HEK293 (cell line): ENCODE measurements around the gene MARK3.
A peak's percentile ranks its signal among the peaks of the same experiment; 100 is the strongest.

ENCODE experiments used
- CTCF ChIA-PET: fragments of 350-600 bp; formaldehyde crosslinking; extraction: SDS; loops from one replicate; lab custom pipeline; 2021; ENCODE audit warnings: antibody characterized with exemption; lab: Yijun Ruan, JAX
- POLR2A ChIA-PET: fragments of 300-600 bp; formaldehyde crosslinking; extraction: SDS; loops from one replicate; lab custom pipeline; 2020; ENCODE audit warnings: antibody characterized with exemption, inconsistent platforms; lab: Yijun Ruan, JAX
- H3K27ac ChIP-seq: fragments of 200-500 bp; sonication (Bioruptor generic); 2 replicates; pipeline ENCODE4 v1.5.1; 2014; ENCODE audit warnings: low read depth, low read length, control low read depth, inconsistent platforms; ENCODE audit errors: extremely low read depth
- H3K36me3 ChIP-seq, 2 experiments: fragments of 200-500 bp in 1 of 2; sonication (Bioruptor generic) in 1 of 2; 1 replicate in 1 of 2; 2 replicates in 1 of 2; pipeline ENCODE4 v1.5.1; 2014 to 2017; ENCODE audit warnings: inconsistent platforms in 2 of 2, low read length in 2 of 2; ENCODE audit not compliant: control insufficient read depth in 2 of 2, insufficient read depth in 1 of 2
- H3K4me1 ChIP-seq: fragments of 200-500 bp; sonication (Bioruptor generic); 2 replicates; pipeline ENCODE4 v1.5.1; 2014; ENCODE audit warnings: mild to moderate bottlenecking, low read length, inconsistent platforms; ENCODE audit not compliant: control insufficient read depth, insufficient read depth
- H3K4me3 ChIP-seq: 2 replicates; pipeline ENCODE4 v1.5.1; 2011; ENCODE audit warnings: low read depth, mild to moderate bottlenecking, control low read depth, low read length, moderate library complexity
- H3K9me3 ChIP-seq: fragments of 200-500 bp; sonication (Bioruptor generic); 2 replicates; pipeline ENCODE4 v1.5.1; 2014; ENCODE audit warnings: low read depth, low read length, inconsistent platforms; ENCODE audit not compliant: control insufficient read depth, insufficient read depth
- GFI1B ChIP-seq: fragments of 450-650 bp; formaldehyde crosslinking; IDR thresholded peaks from 2 replicates; pipeline ENCODE4 v1.5.1; 2016; ENCODE audit warnings: missing biosample characterization, missing genetic modification characterization
- KLF16 ChIP-seq: fragments of 450-650 bp; formaldehyde crosslinking; IDR thresholded peaks from 2 replicates; pipeline ENCODE4 v1.5.1; 2017; ENCODE audit warnings: missing biosample characterization, missing genetic modification characterization
- OSR2 ChIP-seq: fragments of 450-650 bp; formaldehyde crosslinking; IDR thresholded peaks from 2 replicates; pipeline ENCODE4 v1.5.1; 2016; ENCODE audit warnings: missing biosample characterization, missing genetic modification characterization
- ZFP41 ChIP-seq: fragments of 450-650 bp; formaldehyde crosslinking; IDR thresholded peaks from 2 replicates; pipeline ENCODE4 v1.5.1; 2016; ENCODE audit warnings: missing biosample characterization, missing genetic modification characterization, borderline replicate concordance
- ZNF184 ChIP-seq: fragments of 450-650 bp; IDR thresholded peaks from 2 replicates; pipeline ENCODE4 v1.5.1; 2018; ENCODE audit warnings: missing biosample characterization, mild to moderate bottlenecking, missing genetic modification characterization
- ZNF221 ChIP-seq: fragments of 450-650 bp; formaldehyde crosslinking; IDR thresholded peaks from 2 replicates; pipeline ENCODE4 v1.5.1; 2017; ENCODE audit warnings: missing biosample characterization, missing genetic modification characterization, borderline replicate concordance
- ZNF23 ChIP-seq: fragments of 450-650 bp; formaldehyde crosslinking; IDR thresholded peaks from 2 replicates; pipeline ENCODE4 v1.5.1; 2016; ENCODE audit warnings: missing biosample characterization, missing genetic modification characterization, borderline replicate concordance
- ZNF24 ChIP-seq: fragments of 450-650 bp; formaldehyde crosslinking; IDR thresholded peaks from 2 replicates; pipeline ENCODE4 v1.5.1; 2016; ENCODE audit warnings: missing biosample characterization, missing genetic modification characterization
- ZNF335 ChIP-seq: fragments of 450-650 bp; formaldehyde crosslinking; conservative IDR thresholded peaks from 2 replicates; pipeline ENCODE4 v1.5.1; 2016; ENCODE audit warnings: missing biosample characterization, missing genetic modification characterization
- ZNF530 ChIP-seq: fragments of 450-650 bp; formaldehyde crosslinking; IDR thresholded peaks from 2 replicates; pipeline ENCODE4 v1.5.1; 2016; ENCODE audit warnings: low read depth, missing biosample characterization, missing genetic modification characterization
- ZNF585B ChIP-seq: fragments of 450-650 bp; formaldehyde crosslinking; IDR thresholded peaks from 2 replicates; pipeline ENCODE4 v1.5.1; 2016; ENCODE audit warnings: missing biosample characterization, missing genetic modification characterization
- ZNF658 ChIP-seq: fragments of 450-650 bp; formaldehyde crosslinking; IDR thresholded peaks from 2 replicates; pipeline ENCODE4; 2016; ENCODE audit warnings: missing biosample characterization, missing genetic modification characterization
- ZNF660 ChIP-seq: fragments of 450-650 bp; IDR thresholded peaks from 2 replicates; pipeline ENCODE4 v1.5.1; 2018; ENCODE audit warnings: missing biosample characterization, mild to moderate bottlenecking, missing genetic modification characterization
- ZNF707 ChIP-seq: fragments of 450-650 bp; formaldehyde crosslinking; IDR thresholded peaks from 2 replicates; pipeline ENCODE4 v1.5.1; 2016; ENCODE audit warnings: missing biosample characterization, missing genetic modification characterization
- TF ChIP-seq, protein P1 (sequence below): fragments of 450-650 bp; formaldehyde crosslinking; IDR thresholded peaks from 2 replicates; pipeline ENCODE4 v1.5.1; 2016; ENCODE audit warnings: missing biosample characterization, missing genetic modification characterization
- TF ChIP-seq, protein P2 (sequence below): fragments of 450-650 bp; formaldehyde crosslinking; IDR thresholded peaks from 2 replicates; pipeline ENCODE4 v1.5.1; 2016; ENCODE audit warnings: missing biosample characterization, missing genetic modification characterization, low read depth
- TF ChIP-seq, protein P3 (sequence below): fragments of 450-650 bp; IDR thresholded peaks from 2 replicates; pipeline ENCODE4 v1.5.1; 2018; ENCODE audit warnings: missing biosample characterization, missing genetic modification characterization
- TF ChIP-seq, protein P4 (sequence below): fragments of 450-650 bp; formaldehyde crosslinking; IDR thresholded peaks from 2 replicates; pipeline ENCODE4 v1.5.1; 2016; ENCODE audit warnings: missing biosample characterization, missing genetic modification characterization, borderline replicate concordance

MARK3 gene

DNA sequence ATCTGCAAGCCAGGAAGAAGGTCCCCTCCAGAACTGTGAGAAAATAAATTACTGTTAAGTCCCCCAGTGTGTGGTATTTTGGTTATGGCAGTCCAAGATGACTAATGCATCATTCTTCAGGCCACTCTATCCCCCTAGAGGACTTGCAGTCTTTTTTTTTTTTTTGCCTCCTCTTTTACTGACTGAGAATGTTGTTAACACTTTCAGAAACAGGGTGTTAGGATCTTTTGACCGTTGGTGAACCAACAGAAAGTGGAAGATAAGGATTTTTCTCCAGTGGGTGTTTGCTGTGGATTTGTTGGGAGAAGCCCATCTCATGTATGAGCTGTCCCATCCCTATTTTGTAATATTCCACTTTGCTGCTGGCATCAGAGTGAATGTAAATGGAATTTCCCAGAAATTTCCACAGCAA lies 37.8 kb downstream of the MARK3 start:
- POLR2A ChIA-PET: no interaction called here
- Histone ChIP-seq H3K4me3 (no peak overlapping the region), H3K27ac (0 out of 2 replicates have a peak overlapping the region, but pooled peaks have one; percentile 34), H3K36me3 (no peaks in the 10 kb centered on the region; a peak in 2 of 3 replicates)
- TF ChIP-seq, protein P1, sequence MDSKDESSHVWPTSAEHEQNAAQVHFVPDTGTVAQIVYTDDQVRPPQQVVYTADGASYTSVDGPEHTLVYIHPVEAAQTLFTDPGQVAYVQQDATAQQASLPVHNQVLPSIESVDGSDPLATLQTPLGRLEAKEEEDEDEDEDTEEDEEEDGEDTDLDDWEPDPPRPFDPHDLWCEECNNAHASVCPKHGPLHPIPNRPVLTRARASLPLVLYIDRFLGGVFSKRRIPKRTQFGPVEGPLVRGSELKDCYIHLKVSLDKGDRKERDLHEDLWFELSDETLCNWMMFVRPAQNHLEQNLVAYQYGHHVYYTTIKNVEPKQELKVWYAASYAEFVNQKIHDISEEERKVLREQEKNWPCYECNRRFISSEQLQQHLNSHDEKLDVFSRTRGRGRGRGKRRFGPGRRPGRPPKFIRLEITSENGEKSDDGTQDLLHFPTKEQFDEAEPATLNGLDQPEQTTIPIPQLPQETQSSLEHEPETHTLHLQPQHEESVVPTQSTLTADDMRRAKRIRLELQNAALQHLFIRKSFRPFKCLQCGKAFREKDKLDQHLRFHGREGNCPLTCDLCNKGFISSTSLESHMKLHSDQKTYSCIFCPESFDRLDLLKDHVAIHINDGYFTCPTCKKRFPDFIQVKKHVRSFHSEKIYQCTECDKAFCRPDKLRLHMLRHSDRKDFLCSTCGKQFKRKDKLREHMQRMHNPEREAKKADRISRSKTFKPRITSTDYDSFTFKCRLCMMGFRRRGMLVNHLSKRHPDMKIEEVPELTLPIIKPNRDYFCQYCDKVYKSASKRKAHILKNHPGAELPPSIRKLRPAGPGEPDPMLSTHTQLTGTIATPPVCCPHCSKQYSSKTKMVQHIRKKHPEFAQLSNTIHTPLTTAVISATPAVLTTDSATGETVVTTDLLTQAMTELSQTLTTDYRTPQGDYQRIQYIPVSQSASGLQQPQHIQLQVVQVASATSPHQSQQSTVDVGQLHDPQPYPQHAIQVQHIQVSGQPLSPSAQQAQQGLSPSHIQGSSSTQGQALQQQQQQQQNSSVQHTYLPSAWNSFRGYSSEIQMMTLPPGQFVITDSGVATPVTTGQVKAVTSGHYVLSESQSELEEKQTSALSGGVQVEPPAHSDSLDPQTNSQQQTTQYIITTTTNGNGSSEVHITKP: peak; percentile 27; the same call in 1 of the 2 replicates
- TF ChIP-seq ZFP41 (tag by site-specific recombination) (no peak), ZNF707 (tag by site-specific recombination) (no peak), ZNF660 (tag by site-specific recombination) (no peak), OSR2 (tag by site-specific recombination) (no peak), GFI1B (tag by site-specific recombination) (no peak), ZNF658 (tag by site-specific recombination) (no peak)
- TF ChIP-seq, all 188 proteins: peak for 1
- H3K9me3 ChIP-seq: no peaks in the 10 kb centered on the region
- CTCF ChIA-PET: no interaction called here
- H3K4me1 ChIP-seq: peaks cover 10% of the 10 kb centered on the region; the same call in 1 of the 2 replicates

DNA sequence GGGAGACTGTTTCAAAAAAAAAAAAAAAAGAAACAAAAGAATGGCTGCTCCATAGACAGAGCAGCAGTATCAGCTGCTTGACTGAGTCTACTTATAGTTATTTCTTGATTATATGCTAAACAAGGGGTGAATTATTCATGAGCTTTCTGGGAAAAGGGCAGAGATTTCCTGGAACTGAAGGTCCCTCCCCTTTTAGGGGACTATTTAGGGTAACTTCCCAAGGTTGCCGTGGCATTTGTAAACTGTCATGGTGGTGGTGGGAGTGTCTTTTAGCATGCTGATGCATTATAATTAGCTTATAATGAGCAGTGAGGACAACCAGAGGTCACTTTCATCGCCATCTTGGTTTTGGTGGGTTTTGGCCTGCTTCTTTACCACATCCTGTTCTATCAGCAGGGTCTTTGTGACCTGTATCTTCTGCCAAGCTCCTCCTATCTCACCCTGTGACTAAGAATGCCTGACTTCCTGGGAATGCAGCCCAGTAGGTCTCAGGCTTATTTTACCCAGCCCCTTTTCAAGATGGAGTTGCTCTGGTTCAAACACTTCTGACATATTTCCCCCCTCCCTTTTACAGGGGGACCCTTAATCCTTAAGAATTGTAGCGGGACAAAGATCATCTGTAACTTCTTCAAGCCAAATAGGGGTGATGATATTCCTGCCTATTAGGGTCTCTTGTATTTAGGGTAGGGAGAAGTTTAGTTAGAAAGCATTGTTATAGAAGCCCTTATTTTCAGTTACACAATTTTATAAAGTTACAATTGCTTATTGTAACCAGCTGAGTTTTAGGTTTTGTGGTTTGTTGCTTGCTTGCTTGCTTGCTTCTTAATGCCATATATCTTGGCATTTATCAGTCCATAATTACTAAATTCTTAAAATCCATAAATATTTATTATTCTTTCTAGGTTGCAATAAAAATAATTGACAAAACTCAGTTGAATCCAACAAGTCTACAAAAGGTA lies 42.5 kb downstream of the MARK3 start:
- ChIA-PET CTCF (interaction anchor here (0.8 to 1.1 kb wide), 2 partner anchors 24 to 36 kb away, joined by 3 to 4 read pairs; no protein-coding TSS in a partner anchor), POLR2A (interaction anchor here (0.6 kb wide), 1 partner anchor 15 kb away, joined by 4 read pairs; no protein-coding TSS in a partner anchor)
- H3K27ac ChIP-seq: no peak overlapping the region
- peaks cover 0 to 3% of the 10 kb centered on the region in 2 experiments for H3K36me3 ChIP-seq
- H3K4me3 ChIP-seq: no peak overlapping the region
- TF ChIP-seq KLF16 (tag by site-specific recombination) (no peak), ZNF530 (tag by site-specific recombination) (no peak), ZNF221 (tag by site-specific recombination) (no peak), ZNF24 (tag by site-specific recombination) (no peak), ZNF585B (tag by site-specific recombination) (no peak), ZNF23 (no peak), ZNF184 (tag by site-specific recombination) (no peak), ZNF335 (tag by site-specific recombination) (no peak)
- TF ChIP-seq, protein P2, sequence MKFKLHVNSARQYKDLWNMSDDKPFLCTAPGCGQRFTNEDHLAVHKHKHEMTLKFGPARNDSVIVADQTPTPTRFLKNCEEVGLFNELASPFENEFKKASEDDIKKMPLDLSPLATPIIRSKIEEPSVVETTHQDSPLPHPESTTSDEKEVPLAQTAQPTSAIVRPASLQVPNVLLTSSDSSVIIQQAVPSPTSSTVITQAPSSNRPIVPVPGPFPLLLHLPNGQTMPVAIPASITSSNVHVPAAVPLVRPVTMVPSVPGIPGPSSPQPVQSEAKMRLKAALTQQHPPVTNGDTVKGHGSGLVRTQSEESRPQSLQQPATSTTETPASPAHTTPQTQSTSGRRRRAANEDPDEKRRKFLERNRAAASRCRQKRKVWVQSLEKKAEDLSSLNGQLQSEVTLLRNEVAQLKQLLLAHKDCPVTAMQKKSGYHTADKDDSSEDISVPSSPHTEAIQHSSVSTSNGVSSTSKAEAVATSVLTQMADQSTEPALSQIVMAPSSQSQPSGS (tag by site-specific recombination): no peak
- TF ChIP-seq, protein P3, sequence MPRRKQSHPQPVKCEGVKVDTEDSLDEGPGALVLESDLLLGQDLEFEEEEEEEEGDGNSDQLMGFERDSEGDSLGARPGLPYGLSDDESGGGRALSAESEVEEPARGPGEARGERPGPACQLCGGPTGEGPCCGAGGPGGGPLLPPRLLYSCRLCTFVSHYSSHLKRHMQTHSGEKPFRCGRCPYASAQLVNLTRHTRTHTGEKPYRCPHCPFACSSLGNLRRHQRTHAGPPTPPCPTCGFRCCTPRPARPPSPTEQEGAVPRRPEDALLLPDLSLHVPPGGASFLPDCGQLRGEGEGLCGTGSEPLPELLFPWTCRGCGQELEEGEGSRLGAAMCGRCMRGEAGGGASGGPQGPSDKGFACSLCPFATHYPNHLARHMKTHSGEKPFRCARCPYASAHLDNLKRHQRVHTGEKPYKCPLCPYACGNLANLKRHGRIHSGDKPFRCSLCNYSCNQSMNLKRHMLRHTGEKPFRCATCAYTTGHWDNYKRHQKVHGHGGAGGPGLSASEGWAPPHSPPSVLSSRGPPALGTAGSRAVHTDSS (tag by site-specific recombination): no peak
- TF ChIP-seq, protein P4, sequence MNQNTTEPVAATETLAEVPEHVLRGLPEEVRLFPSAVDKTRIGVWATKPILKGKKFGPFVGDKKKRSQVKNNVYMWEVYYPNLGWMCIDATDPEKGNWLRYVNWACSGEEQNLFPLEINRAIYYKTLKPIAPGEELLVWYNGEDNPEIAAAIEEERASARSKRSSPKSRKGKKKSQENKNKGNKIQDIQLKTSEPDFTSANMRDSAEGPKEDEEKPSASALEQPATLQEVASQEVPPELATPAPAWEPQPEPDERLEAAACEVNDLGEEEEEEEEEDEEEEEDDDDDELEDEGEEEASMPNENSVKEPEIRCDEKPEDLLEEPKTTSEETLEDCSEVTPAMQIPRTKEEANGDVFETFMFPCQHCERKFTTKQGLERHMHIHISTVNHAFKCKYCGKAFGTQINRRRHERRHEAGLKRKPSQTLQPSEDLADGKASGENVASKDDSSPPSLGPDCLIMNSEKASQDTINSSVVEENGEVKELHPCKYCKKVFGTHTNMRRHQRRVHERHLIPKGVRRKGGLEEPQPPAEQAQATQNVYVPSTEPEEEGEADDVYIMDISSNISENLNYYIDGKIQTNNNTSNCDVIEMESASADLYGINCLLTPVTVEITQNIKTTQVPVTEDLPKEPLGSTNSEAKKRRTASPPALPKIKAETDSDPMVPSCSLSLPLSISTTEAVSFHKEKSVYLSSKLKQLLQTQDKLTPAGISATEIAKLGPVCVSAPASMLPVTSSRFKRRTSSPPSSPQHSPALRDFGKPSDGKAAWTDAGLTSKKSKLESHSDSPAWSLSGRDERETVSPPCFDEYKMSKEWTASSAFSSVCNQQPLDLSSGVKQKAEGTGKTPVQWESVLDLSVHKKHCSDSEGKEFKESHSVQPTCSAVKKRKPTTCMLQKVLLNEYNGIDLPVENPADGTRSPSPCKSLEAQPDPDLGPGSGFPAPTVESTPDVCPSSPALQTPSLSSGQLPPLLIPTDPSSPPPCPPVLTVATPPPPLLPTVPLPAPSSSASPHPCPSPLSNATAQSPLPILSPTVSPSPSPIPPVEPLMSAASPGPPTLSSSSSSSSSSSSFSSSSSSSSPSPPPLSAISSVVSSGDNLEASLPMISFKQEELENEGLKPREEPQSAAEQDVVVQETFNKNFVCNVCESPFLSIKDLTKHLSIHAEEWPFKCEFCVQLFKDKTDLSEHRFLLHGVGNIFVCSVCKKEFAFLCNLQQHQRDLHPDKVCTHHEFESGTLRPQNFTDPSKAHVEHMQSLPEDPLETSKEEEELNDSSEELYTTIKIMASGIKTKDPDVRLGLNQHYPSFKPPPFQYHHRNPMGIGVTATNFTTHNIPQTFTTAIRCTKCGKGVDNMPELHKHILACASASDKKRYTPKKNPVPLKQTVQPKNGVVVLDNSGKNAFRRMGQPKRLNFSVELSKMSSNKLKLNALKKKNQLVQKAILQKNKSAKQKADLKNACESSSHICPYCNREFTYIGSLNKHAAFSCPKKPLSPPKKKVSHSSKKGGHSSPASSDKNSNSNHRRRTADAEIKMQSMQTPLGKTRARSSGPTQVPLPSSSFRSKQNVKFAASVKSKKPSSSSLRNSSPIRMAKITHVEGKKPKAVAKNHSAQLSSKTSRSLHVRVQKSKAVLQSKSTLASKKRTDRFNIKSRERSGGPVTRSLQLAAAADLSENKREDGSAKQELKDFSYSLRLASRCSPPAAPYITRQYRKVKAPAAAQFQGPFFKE (tag by site-specific recombination): no peak
- no peaks in the 10 kb centered on the region for H3K4me1 ChIP-seq
- no peaks in the 10 kb centered on the region for H3K9me3 ChIP-seq
